Peyer's patch (tissue), 4 donors: ENCODE measurements around the gene ASTN1. TPM values are rescaled to one million over a fixed set of nuclear protein-coding genes. Genes with fewer than 3 reads are reported as not detected.

Source experiments
- DNase-seq, 3 donors: peaks; one replicate each; pipeline ENCODE4 v3.0.0-alpha.2; 2017 to 2019
- H3K27ac ChIP-seq, 4 donors: fragments of 200-600 bp; sonication (generic); one replicate each; pipeline ENCODE4 v1.5.1; 2016 to 2019
- H3K27me3 ChIP-seq, 2 donors: fragments of 200-600 bp; sonication (generic); one replicate each; pipeline ENCODE4 v1.5.1; 2019
- H3K36me3 ChIP-seq, 3 donors: fragments of 200-600 bp; sonication (generic); one replicate each; pipeline ENCODE4 v1.5.1; 2016 to 2019
- H3K4me1 ChIP-seq, 4 donors: fragments of 200-600 bp; sonication (generic); one replicate each; pipeline ENCODE4 v1.5.1; 2016 to 2019
- H3K4me3 ChIP-seq, 4 donors: fragments of 200-600 bp; sonication (generic); 1 replicate in 3 of 4; 2 replicates in 1 of 4; pipeline ENCODE4 v1.5.1; 2016 to 2019; ENCODE audit warnings: mild to moderate bottlenecking in 1 of 4
- H3K9me3 ChIP-seq, 4 donors: fragments of 200-600 bp; sonication (generic); one replicate each; pipeline ENCODE4 v1.5.1; 2016 to 2019; ENCODE audit warnings: mild to moderate bottlenecking in 1 of 4
- POLR2A ChIP-seq, 2 donors: fragments of 450-650 bp; IDR thresholded peaks; one replicate each; pipeline ENCODE4 v1.5.1; 2017; ENCODE audit warnings: antibody characterized with exemption in 2 of 2, mild to moderate bottlenecking in 2 of 2, moderate library complexity in 2 of 2
- total RNA-seq, 4 donors: library from RNA; depleted of rRNA; stranded (reverse); fragments of >200 nt; gene quantifications; one replicate each; pipeline ENCODE4 v1.1.0, GENCODE V29; 2016
- TF ChIP-seq, protein P1 (sequence below), 6 experiments: fragments of 450-650 bp in 4 of 6; fragments of 200-600 bp in 2 of 6; sonication (generic) in 1 of 6; IDR thresholded peaks; one replicate each; pipeline ENCODE4 v1.5.1; 2017 to 2019; ENCODE audit warnings: antibody characterized with exemption in 6 of 6, mild to moderate bottlenecking in 3 of 6, moderate library complexity in 1 of 6

ASTN1 gene
- total RNA-seq, 4 donors from 2014 or later, result 0.28 TPM; not detected in 3

DNA sequence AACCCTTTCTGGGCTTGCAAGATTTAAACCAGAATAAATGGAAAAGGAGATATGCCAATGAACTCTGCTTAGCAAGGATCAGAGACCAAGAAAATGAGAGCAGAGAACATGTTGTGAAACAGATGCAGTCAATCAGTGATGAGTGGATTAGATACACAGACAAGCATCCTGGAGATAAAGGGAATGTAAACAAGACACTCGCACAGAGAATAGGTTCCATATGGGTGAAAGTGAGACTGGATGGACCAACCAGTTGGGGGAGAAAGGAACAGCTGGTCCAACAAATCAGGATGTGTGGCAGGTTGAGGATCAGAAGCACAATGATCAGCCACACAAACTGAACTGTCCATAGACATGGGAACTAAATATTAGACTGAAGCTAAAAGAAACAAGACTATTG lies 338.2 kb downstream of the ASTN1 start:
- TF ChIP-seq POLR2A (IDR thresholded peaks at IDR 0.05), result no peak
- TF ChIP-seq, protein P1, sequence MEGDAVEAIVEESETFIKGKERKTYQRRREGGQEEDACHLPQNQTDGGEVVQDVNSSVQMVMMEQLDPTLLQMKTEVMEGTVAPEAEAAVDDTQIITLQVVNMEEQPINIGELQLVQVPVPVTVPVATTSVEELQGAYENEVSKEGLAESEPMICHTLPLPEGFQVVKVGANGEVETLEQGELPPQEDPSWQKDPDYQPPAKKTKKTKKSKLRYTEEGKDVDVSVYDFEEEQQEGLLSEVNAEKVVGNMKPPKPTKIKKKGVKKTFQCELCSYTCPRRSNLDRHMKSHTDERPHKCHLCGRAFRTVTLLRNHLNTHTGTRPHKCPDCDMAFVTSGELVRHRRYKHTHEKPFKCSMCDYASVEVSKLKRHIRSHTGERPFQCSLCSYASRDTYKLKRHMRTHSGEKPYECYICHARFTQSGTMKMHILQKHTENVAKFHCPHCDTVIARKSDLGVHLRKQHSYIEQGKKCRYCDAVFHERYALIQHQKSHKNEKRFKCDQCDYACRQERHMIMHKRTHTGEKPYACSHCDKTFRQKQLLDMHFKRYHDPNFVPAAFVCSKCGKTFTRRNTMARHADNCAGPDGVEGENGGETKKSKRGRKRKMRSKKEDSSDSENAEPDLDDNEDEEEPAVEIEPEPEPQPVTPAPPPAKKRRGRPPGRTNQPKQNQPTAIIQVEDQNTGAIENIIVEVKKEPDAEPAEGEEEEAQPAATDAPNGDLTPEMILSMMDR (IDR thresholded peaks at IDR 0.05), result no peak
- Histone ChIP-seq H3K36me3 (no peaks in the 10 kb centered on the region), H3K4me3 (no peak overlapping the region), H3K4me1 (no peaks in the 10 kb centered on the region), H3K9me3 (no peaks in the 10 kb centered on the region), H3K27ac (no peak overlapping the region), H3K27me3 (no peaks in the 10 kb centered on the region)
- DNase-seq, result no peak

GRCh38 chr1:176820391-176821031 lies 344.0 kb downstream of the ASTN1 start:
- no peak overlapping the region for H3K27ac ChIP-seq
- DNase-seq, result no peak
- TF ChIP-seq, protein P1 (IDR thresholded peaks at IDR 0.05), result no peak
- TF ChIP-seq POLR2A (IDR thresholded peaks at IDR 0.05), result no peak
- H3K4me3 ChIP-seq, result no peak overlapping the region
- H3K36me3 ChIP-seq, result no peaks in the 10 kb centered on the region
- no peaks in the 10 kb centered on the region for H3K27me3 ChIP-seq
- no peaks in the 10 kb centered on the region for H3K4me1 ChIP-seq
- no peaks in the 10 kb centered on the region for H3K9me3 ChIP-seq

DNA sequence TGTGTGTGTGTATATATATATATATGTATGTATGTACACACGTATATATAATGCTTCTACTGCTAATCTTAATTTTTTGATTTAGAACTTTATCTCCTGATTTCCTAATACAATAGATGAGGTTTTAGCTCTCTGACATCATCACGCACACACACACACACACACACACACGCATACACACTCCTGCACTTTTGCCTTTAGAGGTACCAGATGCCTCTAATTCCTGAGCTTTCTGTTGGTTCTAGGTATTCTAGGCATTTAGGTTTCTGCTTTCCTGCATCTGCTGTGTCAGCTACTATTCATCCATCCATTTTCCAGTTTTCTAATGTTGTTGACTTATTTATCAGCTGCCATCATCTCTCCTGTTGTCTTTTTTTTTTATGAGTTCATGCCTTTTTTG lies 348.3 kb downstream of the ASTN1 start:
- DNase-seq, result no peak
- H3K27ac ChIP-seq, result no peak overlapping the region
- no peaks in the 10 kb centered on the region for H3K27me3 ChIP-seq
- TF ChIP-seq POLR2A (IDR thresholded peaks at IDR 0.05), result no peak
- no peak overlapping the region for H3K4me3 ChIP-seq
- no peaks in the 10 kb centered on the region for H3K9me3 ChIP-seq
- no peaks in the 10 kb centered on the region for H3K4me1 ChIP-seq
- H3K36me3 ChIP-seq, result no peaks in the 10 kb centered on the region

DNA sequence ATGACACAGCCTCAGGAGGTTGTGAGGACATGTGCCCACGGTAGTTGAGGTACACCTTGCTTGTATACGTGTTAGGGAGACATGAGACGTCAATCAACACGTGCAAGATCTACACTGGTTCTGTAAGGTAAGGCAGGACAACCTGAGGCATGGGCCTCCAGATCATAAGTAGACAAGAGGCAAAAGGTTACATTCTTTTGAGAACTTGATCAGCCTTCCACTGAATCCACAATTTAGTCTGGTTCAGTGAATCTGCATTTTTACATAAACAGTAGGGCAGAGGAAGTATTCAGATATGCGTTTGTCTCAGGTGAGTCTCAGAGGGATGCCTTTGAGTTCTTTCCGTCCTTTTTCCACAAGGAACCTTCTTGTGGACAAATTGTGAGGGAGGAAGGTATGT lies 348.9 kb downstream of the ASTN1 start:
- TF ChIP-seq, protein P1 (IDR thresholded peaks at IDR 0.05), result no peak
- TF ChIP-seq POLR2A (IDR thresholded peaks at IDR 0.05), result no peak
- Histone ChIP-seq H3K9me3 (no peaks in the 10 kb centered on the region), H3K36me3 (no peaks in the 10 kb centered on the region), H3K4me1 (no peaks in the 10 kb centered on the region), H3K27ac (no peak overlapping the region), H3K4me3 (no peak overlapping the region), H3K27me3 (no peaks in the 10 kb centered on the region)
- no peak for DNase-seq

- Histone ChIP-seq H3K36me3 (no peaks in the 10 kb centered on the region), H3K4me3 (no peak overlapping the region), H3K27me3 (no peaks in the 10 kb centered on the region), H3K27ac (no peak overlapping the region), H3K4me1 (no peaks in the 10 kb centered on the region), H3K9me3 (no peaks in the 10 kb centered on the region)
- TF ChIP-seq POLR2A (IDR thresholded peaks at IDR 0.05), result no peak
- TF ChIP-seq, protein P1 (IDR thresholded peaks at IDR 0.05), result no peak
- DNase-seq, result no peak
These were observed 352.8 kb downstream of the ASTN1 start for GRCh38 chr1:176811511-176812288.

DNA sequence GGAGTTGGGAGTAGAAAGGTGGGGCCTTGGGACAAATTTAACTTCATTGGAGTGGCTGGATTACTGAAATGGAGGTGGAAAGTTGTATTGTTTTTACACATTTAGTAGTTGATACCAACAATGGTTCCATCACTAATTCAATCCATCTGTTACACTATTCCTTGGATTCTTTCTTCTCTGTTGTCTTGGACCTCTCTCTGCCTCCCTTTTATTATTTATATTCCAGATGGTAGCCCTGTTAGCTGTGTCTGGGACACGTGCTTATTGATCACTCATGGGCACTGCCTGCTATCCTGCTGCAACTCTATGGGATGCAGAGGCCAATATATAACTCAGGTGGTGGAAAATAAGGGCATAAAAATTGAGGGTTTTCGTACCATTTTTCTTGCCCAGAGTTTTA lies 355.2 kb downstream of the ASTN1 start:
- Histone ChIP-seq H3K27ac (no peak overlapping the region), H3K36me3 (no peaks in the 10 kb centered on the region), H3K4me1 (no peaks in the 10 kb centered on the region), H3K27me3 (no peaks in the 10 kb centered on the region), H3K4me3 (no peak overlapping the region), H3K9me3 (no peaks in the 10 kb centered on the region)
- TF ChIP-seq, protein P1 (IDR thresholded peaks at IDR 0.05), result no peak
- no peak for TF ChIP-seq POLR2A (IDR thresholded peaks at IDR 0.05)
- DNase-seq, result no peak
